Endothelial cell of umbilical vein (primary cell): ENCODE measurements around the gene GRAMD1A. TPM values are rescaled to one million over a fixed set of nuclear protein-coding genes. Genes with fewer than 3 reads are reported as not detected.

Experiments used
- BruUV-seq: library from RNA; stranded (reverse); fragments of 400-500 nt; replicated peaks from 2 replicates; lab custom pipeline; 2021; lab: Mats Ljungman, UMichigan
- CTCF ChIA-PET: fragments of 300-600, 350-600 bp; sonication (Branson Sonifier 250); formaldehyde crosslinking; loops from one replicate; lab custom pipeline; 2021; ENCODE audit warnings: antibody characterized with exemption, inconsistent platforms; lab: Charles Lee
- POLR2A ChIA-PET: fragments of 300-600, 350-600 bp; sonication (Branson Sonifier 250); formaldehyde crosslinking; loops from one replicate; lab custom pipeline; 2021; ENCODE audit warnings: antibody characterized with exemption, inconsistent platforms; lab: Charles Lee
- DNase-seq: peaks from one replicate; pipeline ENCODE4 v3.0.0-alpha.2; 2011; ENCODE audit warnings: low read depth, low spot score
- FAIRE-seq: peaks from 2 replicates; lab custom pipeline; 2011; peaks lifted over from hg19 to GRCh38; lab: Jason Lieb, UNC
- H2AFZ ChIP-seq: 2 replicates; pipeline ENCODE4 v1.6.0; 2012; ENCODE audit warnings: low read depth, low read length, control low read depth, inconsistent platforms
- H3K27ac ChIP-seq: 2 replicates; pipeline ENCODE4 v1.5.1; 2011; ENCODE audit warnings: low read depth, mild to moderate bottlenecking, control low read depth, low read length, moderate library complexity; ENCODE audit not compliant: insufficient read depth
- H3K27me3 ChIP-seq, 2 experiments: 2 replicates each; pipeline versions ENCODE4 v1.6.0 to v1.6.1; 2011; ENCODE audit warnings: low read length in 2 of 2, mixed read lengths in 1 of 2; ENCODE audit not compliant: control insufficient read depth in 2 of 2, insufficient read depth in 2 of 2
- H3K36me3 ChIP-seq, 2 experiments: 2 replicates in 1 of 2; 3 replicates in 1 of 2; pipeline ENCODE4 v1.5.1; 2011; ENCODE audit warnings: low read length in 2 of 2, mild to moderate bottlenecking in 1 of 2, moderate library complexity in 1 of 2; ENCODE audit not compliant: control insufficient read depth in 2 of 2, insufficient read depth in 2 of 2; ENCODE audit errors: extremely low read depth in 1 of 2
- H3K4me1 ChIP-seq: 3 replicates; pipeline ENCODE4 v1.5.1; 2011; ENCODE audit warnings: mild to moderate bottlenecking, low read length; ENCODE audit not compliant: control insufficient read depth, insufficient read depth; ENCODE audit errors: extremely low read depth
- H3K4me2 ChIP-seq: 2 replicates; pipeline ENCODE4 v1.6.1; 2011; ENCODE audit warnings: low read length, control low read depth, mixed read lengths; ENCODE audit not compliant: insufficient read depth
- H3K4me3 ChIP-seq, 3 experiments: fragments of 200-600 bp in 1 of 3; sonication (generic), shearing (Covaris generic) in 1 of 3; replicated peaks in 1 of 3; 2 replicates each; pipeline ENCODE4 v1.5.1; 2011 to 2016; ENCODE audit warnings: control low read depth in 3 of 3, low read length in 3 of 3, mild to moderate bottlenecking in 2 of 3, inconsistent platforms in 1 of 3, low read depth in 1 of 3, moderate library complexity in 1 of 3; ENCODE audit not compliant: insufficient read depth in 1 of 3
- H3K79me2 ChIP-seq: 2 replicates; pipeline ENCODE4 v1.6.0; 2012; ENCODE audit warnings: low read length, inconsistent platforms; ENCODE audit not compliant: control insufficient read depth, insufficient read depth
- H3K9ac ChIP-seq: replicated peaks from 2 replicates; pipeline ENCODE3; 2011; ENCODE audit warnings: low read length, control low read depth; ENCODE audit not compliant: insufficient read depth; ENCODE audit errors: extremely low read depth
- H3K9me1 ChIP-seq: replicated peaks from 3 replicates; pipeline ENCODE4 v1.6.0; 2011; ENCODE audit warnings: mild to moderate bottlenecking, low read length; ENCODE audit not compliant: control insufficient read depth, insufficient read depth; ENCODE audit errors: extremely low read depth
- H3K9me3 ChIP-seq: replicated peaks from 2 replicates; pipeline ENCODE4 v1.5.1; 2012; ENCODE audit warnings: low read length, inconsistent platforms; ENCODE audit not compliant: control insufficient read depth, insufficient read depth
- H4K20me1 ChIP-seq: replicated peaks from 2 replicates; pipeline ENCODE3; 2011; ENCODE audit warnings: mild to moderate bottlenecking, low read length; ENCODE audit not compliant: control insufficient read depth, insufficient read depth; ENCODE audit errors: extremely low read depth
- CTCF ChIP-seq, 2 donors: IDR thresholded peaks; 1 replicate in 1 of 2; 2 replicates in 1 of 2; pipeline ENCODE4 v1.5.1; 2011; ENCODE audit warnings: low read length in 2 of 2, mild to moderate bottlenecking in 2 of 2, moderate library complexity in 2 of 2, control low read depth in 1 of 2, inconsistent platforms in 1 of 2, low read depth in 1 of 2; ENCODE audit not compliant: insufficient read depth in 1 of 2; ENCODE audit errors: extremely low read depth in 1 of 2
- EZH2 ChIP-seq: IDR thresholded peaks from 2 replicates; pipeline ENCODE4 v1.6.1; 2012; ENCODE audit warnings: borderline replicate concordance, low read depth, mild to moderate bottlenecking, moderate library complexity, low read length, inconsistent platforms; ENCODE audit not compliant: severe bottlenecking
- FOS ChIP-seq: IDR thresholded peaks from 2 replicates; pipeline ENCODE4 v1.6.1; 2011; ENCODE audit warnings: mild to moderate bottlenecking, low read length, moderate library complexity, borderline replicate concordance; ENCODE audit not compliant: insufficient read depth
- GATA2 ChIP-seq: IDR thresholded peaks from 2 replicates; pipeline ENCODE4 v1.7.0; 2011; ENCODE audit warnings: low read depth, mild to moderate bottlenecking, moderate library complexity, mixed read lengths, low read length; ENCODE audit not compliant: insufficient read length, insufficient read depth
- JUN ChIP-seq: IDR thresholded peaks from 2 replicates; pipeline ENCODE4 v1.6.1; 2011; ENCODE audit warnings: borderline replicate concordance, low read depth; ENCODE audit not compliant: insufficient read length, insufficient read depth
- MAX ChIP-seq: IDR thresholded peaks from 2 replicates; pipeline ENCODE4 v1.6.1; 2011; ENCODE audit not compliant: insufficient read depth, insufficient read length
- MYC ChIP-seq: IDR thresholded peaks from one replicate; pipeline ENCODE4 v1.6.1; 2011; ENCODE audit warnings: mild to moderate bottlenecking, low read depth, low read length
- POLR2A ChIP-seq: IDR thresholded peaks from 2 replicates; pipeline ENCODE4 v1.6.1; 2012; ENCODE audit warnings: low read depth, mild to moderate bottlenecking, control low read depth, low read length
- POLR2AphosphoS5 ChIP-seq: IDR thresholded peaks from 2 replicates; pipeline ENCODE4 v1.6.1; 2012; ENCODE audit warnings: low read depth, mild to moderate bottlenecking, control low read depth, low read length, moderate library complexity; ENCODE audit not compliant: insufficient read depth
- dilution Hi-C: fragments of 300-500 bp; cut with MboI; formaldehyde crosslinking; loops from one replicate; pipeline ENCODE4 v1.15.0; 2019; ENCODE audit warnings: low sequenced_read_pairs; ENCODE audit not compliant: extremely low pct_ligation_motif_present
- intact Hi-C: fragments of 100-400 bp; cut with micrococcal nuclease; formaldehyde crosslinking; loops from one replicate; pipeline ENCODE4 v1.10.0; 2022
- polyA plus RNA-seq, 4 experiments: library from polyadenylated mRNA; depleted of rRNA in 3 of 4; stranded (reverse) in 3 of 4; unstranded in 1 of 4; fragments of >200 nt; gene quantifications; 2 replicates each; pipeline versions ENCODE4 v1.2.1 to v1.2.3, GENCODE V29; 2011 to 2012; ENCODE audit warnings: missing spikeins in 1 of 4
- total RNA-seq: library from RNA; stranded (reverse); gene quantifications from 2 replicates; pipeline ENCODE4 v1.2.3, GENCODE V29; 2021

The GRAMD1A gene
- total and polyA plus RNA-seq, 2 donors (not counting 3 experiments of a cell fraction or from before 2014, with no cell fraction given) = 127 to 130 TPM

DNA sequence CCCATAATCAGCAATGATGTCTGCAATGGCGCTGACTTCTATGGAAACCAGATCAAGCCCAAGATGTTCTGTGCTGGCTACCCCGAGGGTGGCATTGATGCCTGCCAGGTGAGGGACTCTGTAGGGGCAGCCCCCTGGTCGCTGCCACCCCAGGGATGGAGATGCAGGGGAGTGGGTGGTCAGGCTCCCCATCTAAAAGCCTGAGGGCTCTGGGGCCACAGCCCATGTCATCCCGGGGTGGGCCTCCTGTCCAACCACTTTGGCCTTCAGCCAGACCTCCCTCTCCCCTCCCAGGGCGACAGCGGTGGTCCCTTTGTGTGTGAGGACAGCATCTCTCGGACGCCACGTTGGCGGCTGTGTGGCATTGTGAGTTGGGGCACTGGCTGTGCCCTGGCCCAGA, 65.5 kb downstream of the GRAMD1A start:
- Histone ChIP-seq H3K36me3 (no peaks in the 10 kb centered on the region), H3K9me1 (no peaks in the 10 kb centered on the region), H3K27ac (no peak overlapping the region), H4K20me1 (no peaks in the 10 kb centered on the region), H3K9ac (no peak overlapping the region), H3K9me3 (no peaks in the 10 kb centered on the region), H2AFZ (no peak overlapping the region), H3K27me3 (no peaks in the 10 kb centered on the region), H3K4me3 (no peak overlapping the region), H3K79me2 (no peaks in the 10 kb centered on the region), H3K4me1 (no peaks in the 10 kb centered on the region), H3K4me2 (no peak overlapping the region)
- TF ChIP-seq POLR2A = no peak
- no peak for TF ChIP-seq FOS
- intact Hi-C loops (no loop called here), dilution Hi-C loops (no loop called here)
- ChIA-PET CTCF (interaction anchor here (2.3 to 2.7 kb wide), 3 partner anchors 22 to 75 kb away, joined by 13 to 25 read pairs (median 23); no protein-coding TSS in a partner anchor), POLR2A (no interaction called here)
- BruUV-seq = no TSS peak
- DNase-seq (no peak), FAIRE-seq (no peak)

DNA sequence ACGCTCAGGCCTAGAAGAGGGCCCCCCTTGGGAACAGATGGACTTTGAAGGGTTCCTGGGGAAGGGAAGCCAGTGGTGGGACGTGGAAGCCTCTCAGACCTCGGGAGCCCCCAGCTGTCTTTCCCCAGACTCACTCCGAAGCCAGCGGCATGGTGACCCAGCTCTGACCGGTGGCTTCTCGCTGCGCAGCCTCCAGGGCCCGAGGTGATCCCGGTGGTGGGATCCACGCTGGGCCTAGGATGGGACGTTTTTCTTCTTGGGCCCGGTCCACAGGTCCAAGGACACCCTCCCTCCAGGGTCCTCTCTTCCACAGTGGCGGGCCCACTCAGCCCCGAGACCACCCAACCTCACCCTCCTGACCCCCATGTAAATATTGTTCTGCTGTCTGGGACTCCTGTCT, 66.0 kb downstream of the GRAMD1A start:
- FAIRE-seq = no peak
- no peak overlapping the region for H3K4me3 ChIP-seq
- no peak for DNase-seq
- BruUV-seq = no TSS peak
- no peak overlapping the region for H2AFZ ChIP-seq
- H3K36me3 ChIP-seq = no peaks in the 10 kb centered on the region
- H3K9ac ChIP-seq = no peak overlapping the region
- intact Hi-C loops = no loop called here
- TF ChIP-seq POLR2AphosphoS5 (no peak), EZH2 (no peak), GATA2 (no peak), MAX (no peak), MYC (no peak), JUN (no peak), CTCF (IDR thresholded peaks at IDR 0.05; ENCODE audit: extremely low read depth in 1 of 2, insufficient read depth in 1 of 2, low read depth in 1 of 2, low read length in 2 of 2) (no peak), POLR2A (no peak), FOS (no peak)
- H3K9me1 ChIP-seq = no peaks in the 10 kb centered on the region
- POLR2A ChIA-PET = no interaction called here
- H4K20me1 ChIP-seq = no peaks in the 10 kb centered on the region
- no peak overlapping the region for H3K27ac ChIP-seq
- dilution Hi-C loops = no loop called here
- H3K27me3 ChIP-seq = no peaks in the 10 kb centered on the region
- no peaks in the 10 kb centered on the region for H3K4me1 ChIP-seq
- no peaks in the 10 kb centered on the region for H3K79me2 ChIP-seq
- H3K9me3 ChIP-seq = no peaks in the 10 kb centered on the region
- no peak overlapping the region for H3K4me2 ChIP-seq
- CTCF ChIA-PET = interaction anchor here (0.9 to 2.7 kb wide), 17 partner anchors 8 to 429 kb away, joined by 3 to 52 read pairs (median 7); partner anchors contain the start of gene LGI4
